HepG2 (cell line): ENCODE measurements around the gene ROMO1. TPM values are rescaled to one million over a fixed set of nuclear protein-coding genes. Genes with fewer than 3 reads are reported as not detected.

Experiments used
- ATAD3A ChIP-seq: sonication (generic); formaldehyde crosslinking; IDR thresholded peaks from 2 replicates; pipeline ENCODE4 v1.4.0; 2020; ENCODE audit warnings: missing genetic modification reagents
- DNMT3B ChIP-seq: conservative IDR thresholded peaks from 2 replicates; pipeline ENCODE4 v1.6.1; 2016; ENCODE audit warnings: missing biosample characterization, control low read depth
- EZH2 ChIP-seq: conservative IDR thresholded peaks from 2 replicates; pipeline ENCODE4 v1.6.1; 2012; ENCODE audit warnings: mild to moderate bottlenecking, low read depth, low read length, moderate library complexity
- FLYWCH1 ChIP-seq: sonication (generic); formaldehyde crosslinking; IDR thresholded peaks from 2 replicates; pipeline ENCODE4 v1.8.1; 2023; ENCODE audit warnings: mild to moderate bottlenecking, missing genetic modification reagents
- HHEX ChIP-seq: IDR thresholded peaks from 2 replicates; pipeline ENCODE4 v1.6.1; 2016; ENCODE audit warnings: control low read depth
- HNRNPL ChIP-seq: fragments of 200-400 bp; formaldehyde crosslinking; IDR thresholded peaks from 2 replicates; pipeline ENCODE4 v1.6.1; 2017; ENCODE audit warnings: mild to moderate bottlenecking, low read depth, low read length
- RBM22 ChIP-seq: fragments of 200-400 bp; formaldehyde crosslinking; optimal IDR thresholded peaks from 2 replicates; pipeline ENCODE3; 2017; ENCODE audit warnings: mild to moderate bottlenecking, low read length, moderate library complexity
- ZKSCAN8 ChIP-seq: IDR thresholded peaks from 2 replicates; pipeline ENCODE4 v1.6.1; 2016; ENCODE audit warnings: borderline replicate concordance, missing genetic modification reagents, missing compliant biosample characterization
- ZNF121 ChIP-seq: sonication (generic); formaldehyde crosslinking; IDR thresholded peaks from 2 replicates; pipeline ENCODE4 v1.5.0; 2020; ENCODE audit warnings: mild to moderate bottlenecking, missing genetic modification reagents
- ZNF136 ChIP-seq: sonication (generic); formaldehyde crosslinking; IDR thresholded peaks from 2 replicates; pipeline ENCODE4 v1.8.1; 2022; ENCODE audit warnings: low read depth, mild to moderate bottlenecking, moderate library complexity, missing genetic modification reagents
- ZNF234 ChIP-seq: sonication (generic); formaldehyde crosslinking; conservative IDR thresholded peaks from 2 replicates; pipeline ENCODE4 v1.5.1; 2020; ENCODE audit warnings: mild to moderate bottlenecking, missing genetic modification reagents
- ZNF3 ChIP-seq: IDR thresholded peaks from 2 replicates; pipeline ENCODE4 v1.7.0; 2017; ENCODE audit warnings: inconsistent platforms
- ZNF543 ChIP-seq: sonication (generic); formaldehyde crosslinking; IDR thresholded peaks from 2 replicates; pipeline ENCODE4 v1.4.0; 2020; ENCODE audit warnings: mild to moderate bottlenecking, missing genetic modification reagents
- ZNF557 ChIP-seq: sonication (generic); formaldehyde crosslinking; IDR thresholded peaks from 2 replicates; pipeline ENCODE4 v1.4.0; 2020; ENCODE audit warnings: missing genetic modification reagents
- ZNF660 ChIP-seq: sonication (generic); formaldehyde crosslinking; IDR thresholded peaks from 2 replicates; pipeline ENCODE4 v1.5.1; 2020; ENCODE audit warnings: mild to moderate bottlenecking, low read depth, missing genetic modification reagents, borderline replicate concordance
- ZNF672 ChIP-seq: sonication (generic); formaldehyde crosslinking; IDR thresholded peaks from 2 replicates; pipeline ENCODE4 v1.8.1; 2022; ENCODE audit warnings: missing genetic modification reagents
- ZNF768 ChIP-seq: sonication (generic); formaldehyde crosslinking; IDR thresholded peaks from 2 replicates; pipeline ENCODE4 v1.4.0; 2020; ENCODE audit warnings: missing genetic modification reagents
- ZNF891 ChIP-seq: sonication (generic); formaldehyde crosslinking; IDR thresholded peaks from 2 replicates; pipeline ENCODE4 v1.5.0; 2020; ENCODE audit warnings: mild to moderate bottlenecking, missing genetic modification reagents
- polyA plus RNA-seq, 8 experiments: library from polyadenylated mRNA; depleted of rRNA in 3 of 8; stranded (reverse) in 7 of 8; unstranded in 1 of 8; fragments of >200 nt; fragmentation: Illumina TruSeq in 4 of 8; extraction: Trizol in 4 of 8; gene quantifications; 2 replicates each; pipeline versions ENCODE4 v1.2.1 to v1.2.3, GENCODE V29; 2011 to 2016; ENCODE audit warnings: low read depth in 4 of 8, missing spikeins in 1 of 8, mixed read lengths in 1 of 8; ENCODE audit not compliant: insufficient read depth in 1 of 8
- total RNA-seq, 5 experiments: library from RNA; depleted of rRNA; stranded (reverse); fragments of >200 nt; fragmentation: Illumina TruSeq; extraction: Trizol; gene quantifications; 2 replicates each; pipeline ENCODE4 v1.2.3, GENCODE V29; 2016; ENCODE audit warnings: low read depth in 1 of 5
- TF ChIP-seq, protein P1 (sequence below): sonication (generic); formaldehyde crosslinking; IDR thresholded peaks from 2 replicates; pipeline ENCODE4 v1.8.0; 2022; ENCODE audit warnings: missing genetic modification reagents, mild to moderate bottlenecking, inconsistent platforms, borderline replicate concordance
- TF ChIP-seq, protein P2 (sequence below): sonication (generic); formaldehyde crosslinking; IDR thresholded peaks from 2 replicates; pipeline ENCODE4 v1.8.0; 2022; ENCODE audit warnings: missing genetic modification reagents, low read depth, mild to moderate bottlenecking, borderline replicate concordance
- TF ChIP-seq, protein P3 (sequence below): sonication (generic); formaldehyde crosslinking; IDR thresholded peaks from 2 replicates; pipeline ENCODE4 v1.5.0; 2020; ENCODE audit warnings: missing genetic modification reagents
- TF ChIP-seq, protein P4 (sequence below): sonication (generic); formaldehyde crosslinking; IDR thresholded peaks from 2 replicates; pipeline ENCODE4 v1.4.0; 2020; ENCODE audit warnings: missing genetic modification reagents
- TF ChIP-seq, protein P5 (sequence below): sonication (generic); formaldehyde crosslinking; IDR thresholded peaks from 2 replicates; pipeline ENCODE4 v1.5.1; 2020; ENCODE audit warnings: mild to moderate bottlenecking, missing genetic modification reagents, moderate library complexity
- TF ChIP-seq, protein P6 (sequence below): sonication (generic); formaldehyde crosslinking; IDR thresholded peaks from 2 replicates; pipeline ENCODE4 v1.8.1; 2023; ENCODE audit warnings: mild to moderate bottlenecking, inconsistent platforms, moderate library complexity, missing genetic modification reagents, borderline replicate concordance

The ROMO1 gene
- total and polyA plus RNA-seq, 2 of the 13 experiments (the other 11 are each of a cell fraction or from before 2014, with no cell fraction given): 636 to 755 TPM

DNA sequence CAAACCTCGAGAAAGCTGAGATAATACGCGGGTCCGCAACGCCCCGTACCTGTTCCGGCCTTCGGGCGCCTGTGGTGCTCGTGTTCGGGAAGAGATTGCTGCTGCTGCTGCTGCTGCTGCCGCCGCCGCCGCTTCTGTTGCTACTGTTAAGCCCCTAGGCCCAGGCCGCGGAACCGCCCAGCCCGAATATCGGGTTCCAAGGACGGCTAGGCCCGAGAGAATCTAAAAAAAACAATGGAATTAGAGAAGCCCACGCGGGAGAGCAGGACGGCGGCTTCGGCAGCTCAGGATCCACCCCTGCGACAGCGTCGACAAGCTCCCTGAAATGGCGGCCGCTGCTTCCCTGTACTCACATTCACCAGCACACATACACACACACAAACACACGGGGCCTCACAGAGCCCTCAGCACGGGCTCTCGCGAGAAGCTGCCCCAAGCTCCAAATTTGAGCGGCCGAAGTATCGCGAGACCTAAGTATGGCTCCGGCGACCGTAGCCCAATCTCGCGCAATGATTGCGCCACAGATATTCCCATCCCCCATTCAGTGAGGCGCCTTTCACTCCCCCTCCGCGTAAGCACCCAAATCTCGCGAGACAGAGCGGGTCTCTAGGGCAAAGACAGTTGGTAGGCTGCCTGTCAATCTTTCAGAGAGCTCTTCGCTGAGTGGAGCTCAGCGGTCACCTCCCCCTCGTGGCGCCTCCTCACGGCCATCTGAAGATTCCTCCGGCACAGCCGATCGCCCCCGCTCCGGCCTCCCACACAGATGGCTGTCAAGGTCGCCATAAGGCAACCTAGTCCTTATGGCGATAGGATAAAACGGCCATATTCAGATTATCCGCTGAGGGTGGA lies 42.9 kb downstream of the ROMO1 start, which contains the start of gene RBM39 (continued):
- TF ChIP-seq, protein P1, sequence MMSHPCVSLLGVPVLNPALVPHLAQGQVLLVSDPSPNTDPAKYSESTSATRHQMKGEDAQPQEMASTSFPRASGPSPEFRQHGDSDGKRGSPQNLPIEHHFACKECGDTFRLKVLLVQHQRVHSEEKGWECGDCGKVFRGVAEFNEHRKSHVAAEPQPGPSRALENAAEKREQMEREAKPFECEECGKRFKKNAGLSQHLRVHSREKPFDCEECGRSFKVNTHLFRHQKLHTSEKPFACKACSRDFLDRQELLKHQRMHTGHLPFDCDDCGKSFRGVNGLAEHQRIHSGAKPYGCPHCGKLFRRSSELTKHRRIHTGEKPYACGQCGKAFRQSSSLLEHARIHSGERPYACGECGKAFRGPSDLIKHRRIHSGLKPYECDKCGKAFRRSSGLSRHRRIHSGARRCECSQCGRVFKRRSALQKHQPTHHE (CRISPR knock-in tag): peak; percentile 34; the same call in 1 of the 2 replicates
- TF ChIP-seq HHEX (CRISPR knock-in tag): peak; percentile 71
- TF ChIP-seq ZNF557 (CRISPR knock-in tag): peak; percentile 100
- TF ChIP-seq ZNF660: peak; percentile 28; the same call in 1 of the 2 replicates
- peak; percentile 95 for TF ChIP-seq ZNF891
- TF ChIP-seq, protein P2, sequence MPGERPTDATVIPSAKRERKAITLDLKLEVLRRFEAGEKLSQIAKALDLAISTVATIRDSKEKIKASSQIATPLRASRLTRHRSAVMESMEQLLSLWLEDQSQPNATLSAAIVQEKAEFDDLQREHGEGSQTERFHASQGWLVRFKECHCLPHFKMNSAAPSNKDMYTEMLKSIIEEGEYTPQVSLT (CRISPR knock-in tag): no peak; the same call in 1 of the 2 replicates
- TF ChIP-seq ZNF121 (CRISPR knock-in tag): peak; percentile 69; the same call in 1 of the 2 replicates
- TF ChIP-seq ZNF543 (CRISPR knock-in tag): peak; percentile 95
- no peak for TF ChIP-seq ZNF672 (CRISPR knock-in tag)
- peak; percentile 98 for TF ChIP-seq ZNF234 (CRISPR knock-in tag)
- TF ChIP-seq, protein P3, sequence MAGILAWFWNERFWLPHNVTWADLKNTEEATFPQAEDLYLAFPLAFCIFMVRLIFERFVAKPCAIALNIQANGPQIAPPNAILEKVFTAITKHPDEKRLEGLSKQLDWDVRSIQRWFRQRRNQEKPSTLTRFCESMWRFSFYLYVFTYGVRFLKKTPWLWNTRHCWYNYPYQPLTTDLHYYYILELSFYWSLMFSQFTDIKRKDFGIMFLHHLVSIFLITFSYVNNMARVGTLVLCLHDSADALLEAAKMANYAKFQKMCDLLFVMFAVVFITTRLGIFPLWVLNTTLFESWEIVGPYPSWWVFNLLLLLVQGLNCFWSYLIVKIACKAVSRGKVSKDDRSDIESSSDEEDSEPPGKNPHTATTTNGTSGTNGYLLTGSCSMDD (CRISPR knock-in tag): peak; percentile 84; the same call in 1 of the 2 replicates
- peak; percentile 34; the same call in 1 of the 2 replicates for TF ChIP-seq ZNF3 (CRISPR knock-in tag)
- TF ChIP-seq ATAD3A: peak; percentile 75; the same call in 1 of the 2 replicates
- TF ChIP-seq, protein P4, sequence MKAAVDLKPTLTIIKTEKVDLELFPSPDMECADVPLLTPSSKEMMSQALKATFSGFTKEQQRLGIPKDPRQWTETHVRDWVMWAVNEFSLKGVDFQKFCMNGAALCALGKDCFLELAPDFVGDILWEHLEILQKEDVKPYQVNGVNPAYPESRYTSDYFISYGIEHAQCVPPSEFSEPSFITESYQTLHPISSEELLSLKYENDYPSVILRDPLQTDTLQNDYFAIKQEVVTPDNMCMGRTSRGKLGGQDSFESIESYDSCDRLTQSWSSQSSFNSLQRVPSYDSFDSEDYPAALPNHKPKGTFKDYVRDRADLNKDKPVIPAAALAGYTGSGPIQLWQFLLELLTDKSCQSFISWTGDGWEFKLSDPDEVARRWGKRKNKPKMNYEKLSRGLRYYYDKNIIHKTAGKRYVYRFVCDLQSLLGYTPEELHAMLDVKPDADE: peak; percentile 93; the same call in 1 of the 2 replicates
- TF ChIP-seq, protein P5, sequence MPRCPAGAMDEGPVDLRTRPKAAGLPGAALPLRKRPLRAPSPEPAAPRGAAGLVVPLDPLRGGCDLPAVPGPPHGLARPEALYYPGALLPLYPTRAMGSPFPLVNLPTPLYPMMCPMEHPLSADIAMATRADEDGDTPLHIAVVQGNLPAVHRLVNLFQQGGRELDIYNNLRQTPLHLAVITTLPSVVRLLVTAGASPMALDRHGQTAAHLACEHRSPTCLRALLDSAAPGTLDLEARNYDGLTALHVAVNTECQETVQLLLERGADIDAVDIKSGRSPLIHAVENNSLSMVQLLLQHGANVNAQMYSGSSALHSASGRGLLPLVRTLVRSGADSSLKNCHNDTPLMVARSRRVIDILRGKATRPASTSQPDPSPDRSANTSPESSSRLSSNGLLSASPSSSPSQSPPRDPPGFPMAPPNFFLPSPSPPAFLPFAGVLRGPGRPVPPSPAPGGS (CRISPR knock-in tag): peak; percentile 95
- TF ChIP-seq ZNF768: peak; percentile 85
- TF ChIP-seq HNRNPL: peak; percentile 96
- TF ChIP-seq ZNF136 (CRISPR knock-in tag): peak; percentile 80
- TF ChIP-seq ZKSCAN8 (CRISPR knock-in tag): peak; percentile 96
- peak; percentile 98 for TF ChIP-seq FLYWCH1
- TF ChIP-seq, protein P6, sequence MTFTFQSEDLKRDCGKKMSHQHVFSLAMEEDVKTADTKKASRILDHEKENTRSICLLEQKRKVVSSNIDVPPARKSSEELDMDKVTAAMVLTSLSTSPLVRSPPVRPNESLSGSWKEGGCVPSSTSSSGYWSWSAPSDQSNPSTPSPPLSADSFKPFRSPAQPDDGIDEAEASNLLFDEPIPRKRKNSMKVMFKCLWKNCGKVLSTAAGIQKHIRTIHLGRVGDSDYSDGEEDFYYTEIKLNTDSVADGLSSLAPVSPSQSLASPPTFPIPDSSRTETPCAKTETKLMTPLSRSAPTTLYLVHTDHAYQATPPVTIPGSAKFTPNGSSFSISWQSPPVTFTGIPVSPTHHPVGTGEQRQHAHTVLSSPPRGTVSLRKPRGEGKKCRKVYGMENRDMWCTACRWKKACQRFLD: peak; percentile 54
- no peak for TF ChIP-seq EZH2
- peak; percentile 12 for TF ChIP-seq RBM22
- peak; percentile 36; the same call in 1 of the 2 replicates for TF ChIP-seq DNMT3B (CRISPR knock-in tag)
